HepG2 (cell line): ENCODE results near the gene CIROP. TPM values are rescaled to one million over a fixed set of nuclear protein-coding genes. Genes with fewer than 3 reads are reported as not detected.

Experiments used
- E2F1 ChIP-seq: sonication (generic); formaldehyde crosslinking; IDR thresholded peaks from 2 replicates; pipeline ENCODE4 v1.5.0; 2020; ENCODE audit warnings: missing genetic modification reagents
- NFE2L2 ChIP-seq: fragments of 150-350 bp; IDR thresholded peaks from 2 replicates; pipeline ENCODE4 v1.6.1; 2014; ENCODE audit warnings: low read length
- PAX8 ChIP-seq: sonication (generic); formaldehyde crosslinking; IDR thresholded peaks from 2 replicates; pipeline ENCODE4 v1.8.0; 2022; ENCODE audit warnings: mild to moderate bottlenecking, missing genetic modification reagents, borderline replicate concordance
- RAD51 ChIP-seq: fragments of 450-650 bp; IDR thresholded peaks from 2 replicates; pipeline ENCODE4 v1.6.1; 2016; ENCODE audit warnings: borderline replicate concordance
- SMAD9 ChIP-seq: sonication (generic); formaldehyde crosslinking; IDR thresholded peaks from 2 replicates; pipeline ENCODE4 v1.5.1; 2020; ENCODE audit warnings: mild to moderate bottlenecking, missing genetic modification reagents
- SRSF1 ChIP-seq: fragments of 200-400 bp; formaldehyde crosslinking; optimal IDR thresholded peaks from 2 replicates; pipeline ENCODE3; 2017; ENCODE audit warnings: mild to moderate bottlenecking, low read depth, low read length, moderate library complexity
- UBTF ChIP-seq: sonication (generic); formaldehyde crosslinking; IDR thresholded peaks from 2 replicates; pipeline ENCODE4 v1.4.0; 2020; ENCODE audit warnings: mild to moderate bottlenecking, missing genetic modification reagents
- ZBTB8A ChIP-seq: sonication (generic); formaldehyde crosslinking; IDR thresholded peaks from 2 replicates; pipeline ENCODE4 v1.4.0; 2020; ENCODE audit warnings: mild to moderate bottlenecking, low read depth, missing genetic modification reagents, borderline replicate concordance
- ZFY ChIP-seq: sonication (generic); formaldehyde crosslinking; IDR thresholded peaks from 2 replicates; pipeline ENCODE4 v1.4.0; 2020; ENCODE audit warnings: missing genetic modification reagents
- ZIK1 ChIP-seq: sonication (generic); formaldehyde crosslinking; IDR thresholded peaks from 2 replicates; pipeline ENCODE4 v1.5.0; 2020; ENCODE audit warnings: mild to moderate bottlenecking, low read depth, missing genetic modification reagents, borderline replicate concordance
- ZNF281 ChIP-seq: sonication (generic); formaldehyde crosslinking; IDR thresholded peaks from 2 replicates; pipeline ENCODE4 v1.4.0; 2020; ENCODE audit warnings: missing genetic modification reagents, borderline replicate concordance
- ZNF451 ChIP-seq: sonication (generic); formaldehyde crosslinking; IDR thresholded peaks from 2 replicates; pipeline ENCODE4 v1.5.0; 2020; ENCODE audit warnings: mild to moderate bottlenecking, missing genetic modification reagents
- ZNF574 ChIP-seq: sonication (generic); formaldehyde crosslinking; IDR thresholded peaks from 2 replicates; pipeline ENCODE4 v1.4.0; 2020; ENCODE audit warnings: missing genetic modification reagents
- ZNF619 ChIP-seq: sonication (generic); formaldehyde crosslinking; IDR thresholded peaks from 2 replicates; pipeline ENCODE4 v1.4.0; 2020; ENCODE audit warnings: mild to moderate bottlenecking, missing genetic modification reagents
- ZNF691 ChIP-seq: sonication (generic); formaldehyde crosslinking; IDR thresholded peaks from 2 replicates; pipeline ENCODE4 v1.4.0; 2020; ENCODE audit warnings: missing genetic modification reagents, low read depth, mild to moderate bottlenecking, borderline replicate concordance
- polyA plus RNA-seq, 8 experiments: library from polyadenylated mRNA; depleted of rRNA in 3 of 8; stranded (reverse) in 7 of 8; unstranded in 1 of 8; fragments of >200 nt; fragmentation: Illumina TruSeq in 4 of 8; extraction: Trizol in 4 of 8; gene quantifications; 2 replicates each; pipeline versions ENCODE4 v1.2.1 to v1.2.3, GENCODE V29; 2011 to 2016; ENCODE audit warnings: low read depth in 4 of 8, missing spikeins in 1 of 8, mixed read lengths in 1 of 8; ENCODE audit not compliant: insufficient read depth in 1 of 8
- total RNA-seq, 5 experiments: library from RNA; depleted of rRNA; stranded (reverse); fragments of >200 nt; fragmentation: Illumina TruSeq; extraction: Trizol; gene quantifications; 2 replicates each; pipeline ENCODE4 v1.2.3, GENCODE V29; 2016; ENCODE audit warnings: low read depth in 1 of 5

The CIROP gene
- total and polyA plus RNA-seq, 2 of the 13 experiments (the other 11 are each of a cell fraction or from before 2014, with no cell fraction given) = 0.07 TPM; not detected in 1

GRCh38 chr14:23056145-23056955 is 48.4 kb downstream of the CIROP start (continued):
- TF ChIP-seq ZNF619 (CRISPR knock-in tag) (peak; percentile 82; the same call in 1 of the 2 replicates), ZNF281 (CRISPR knock-in tag) (0 out of 2 replicates have a peak, but pooled peaks have one; percentile 24), NFE2L2 (0 out of 2 replicates have a peak, but pooled peaks have one; percentile 2), SRSF1 (no peak), ZNF451 (CRISPR knock-in tag) (no peak), PAX8 (no peak), ZNF691 (CRISPR knock-in tag) (peak; percentile 7; the same call in 1 of the 2 replicates), ZBTB8A (CRISPR knock-in tag) (peak; percentile 62; the same call in 1 of the 2 replicates), SMAD9 (CRISPR knock-in tag) (0 out of 2 replicates have a peak, but pooled peaks have one; percentile 74), ZIK1 (CRISPR knock-in tag) (peak; percentile 96), RAD51 (no peak), UBTF (CRISPR knock-in tag) (peak; percentile 80), ZFY (CRISPR knock-in tag) (peak; percentile 61), ZNF574 (peak; percentile 66; the same call in 1 of the 2 replicates), E2F1 (CRISPR knock-in tag) (no peak)
